Thyroid gland (tissue), 4 donors: ENCODE data around the gene TCEAL8.

ENCODE experiments used
- POLR2A ChIP-seq, 2 donors: fragments of 450-650 bp; IDR thresholded peaks; one replicate each; pipeline ENCODE4 v1.6.1; 2017; ENCODE audit warnings: antibody characterized with exemption in 2 of 2, mild to moderate bottlenecking in 2 of 2, moderate library complexity in 1 of 2
- TF ChIP-seq, protein P1 (sequence below), 6 experiments: fragments of 200-600 bp in 3 of 6; fragments of 450-650 bp in 3 of 6; sonication (generic) in 3 of 6; IDR thresholded peaks; one replicate each; pipeline ENCODE4 v1.5.1; 2016 to 2019; ENCODE audit warnings: antibody characterized with exemption in 6 of 6, mild to moderate bottlenecking in 2 of 6, inconsistent platforms in 1 of 6, moderate library complexity in 1 of 6

DNA sequence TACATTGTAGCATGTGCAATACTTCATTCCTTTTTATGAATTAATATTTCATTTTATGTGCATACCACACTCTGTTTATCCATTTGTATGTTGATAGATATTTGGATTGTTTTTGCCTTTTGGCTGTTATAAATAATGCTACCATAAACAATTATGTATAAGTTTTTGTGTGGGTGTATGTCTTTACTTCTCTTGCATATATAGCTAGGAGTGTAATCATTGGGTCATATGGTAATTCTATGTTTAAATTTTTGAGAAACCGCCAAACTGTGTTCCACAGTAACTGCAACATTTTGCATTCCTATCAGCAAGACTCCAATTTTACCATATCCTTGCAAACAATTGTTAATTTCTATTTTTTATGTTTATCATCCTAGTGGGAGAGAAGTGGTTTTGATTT lies 24.7 kb upstream of the TCEAL8 start:
- TF ChIP-seq, protein P1, sequence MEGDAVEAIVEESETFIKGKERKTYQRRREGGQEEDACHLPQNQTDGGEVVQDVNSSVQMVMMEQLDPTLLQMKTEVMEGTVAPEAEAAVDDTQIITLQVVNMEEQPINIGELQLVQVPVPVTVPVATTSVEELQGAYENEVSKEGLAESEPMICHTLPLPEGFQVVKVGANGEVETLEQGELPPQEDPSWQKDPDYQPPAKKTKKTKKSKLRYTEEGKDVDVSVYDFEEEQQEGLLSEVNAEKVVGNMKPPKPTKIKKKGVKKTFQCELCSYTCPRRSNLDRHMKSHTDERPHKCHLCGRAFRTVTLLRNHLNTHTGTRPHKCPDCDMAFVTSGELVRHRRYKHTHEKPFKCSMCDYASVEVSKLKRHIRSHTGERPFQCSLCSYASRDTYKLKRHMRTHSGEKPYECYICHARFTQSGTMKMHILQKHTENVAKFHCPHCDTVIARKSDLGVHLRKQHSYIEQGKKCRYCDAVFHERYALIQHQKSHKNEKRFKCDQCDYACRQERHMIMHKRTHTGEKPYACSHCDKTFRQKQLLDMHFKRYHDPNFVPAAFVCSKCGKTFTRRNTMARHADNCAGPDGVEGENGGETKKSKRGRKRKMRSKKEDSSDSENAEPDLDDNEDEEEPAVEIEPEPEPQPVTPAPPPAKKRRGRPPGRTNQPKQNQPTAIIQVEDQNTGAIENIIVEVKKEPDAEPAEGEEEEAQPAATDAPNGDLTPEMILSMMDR (IDR thresholded peaks at IDR 0.05) = no peak
- no peak for TF ChIP-seq POLR2A (IDR thresholded peaks at IDR 0.05)
